ENCODE measurements around the gene LRP5. TPM values are rescaled to one million over a fixed set of nuclear protein-coding genes. Genes with fewer than 3 reads are reported as not detected.

Gene LRP5
- total RNA-seq, 1 donor from 2014 or later = 101 TPM

DNA sequence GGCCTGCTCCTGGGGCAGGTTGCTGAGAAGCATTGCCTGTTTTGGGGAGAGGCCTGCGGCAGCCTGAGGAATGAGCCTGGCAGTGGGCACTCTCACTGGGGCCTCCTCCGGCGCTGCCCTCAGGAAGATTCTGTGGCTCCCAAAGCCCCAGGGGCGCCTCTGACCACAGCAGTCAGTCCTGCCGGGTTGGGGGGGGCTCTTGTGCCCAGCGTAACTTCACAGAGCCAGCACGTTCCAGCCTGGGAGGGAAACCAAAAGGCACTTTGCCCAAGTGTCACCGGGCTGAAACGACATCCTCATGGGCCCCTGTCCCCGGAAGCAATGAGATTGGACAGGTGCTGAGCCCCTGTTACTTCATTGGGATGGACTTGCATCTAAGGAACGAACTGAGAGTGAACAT is 4.3 kb upstream of the LRP5 start:
- no peak for DNase-seq (ENCODE audit: low read depth in 2 of 2)

DNA sequence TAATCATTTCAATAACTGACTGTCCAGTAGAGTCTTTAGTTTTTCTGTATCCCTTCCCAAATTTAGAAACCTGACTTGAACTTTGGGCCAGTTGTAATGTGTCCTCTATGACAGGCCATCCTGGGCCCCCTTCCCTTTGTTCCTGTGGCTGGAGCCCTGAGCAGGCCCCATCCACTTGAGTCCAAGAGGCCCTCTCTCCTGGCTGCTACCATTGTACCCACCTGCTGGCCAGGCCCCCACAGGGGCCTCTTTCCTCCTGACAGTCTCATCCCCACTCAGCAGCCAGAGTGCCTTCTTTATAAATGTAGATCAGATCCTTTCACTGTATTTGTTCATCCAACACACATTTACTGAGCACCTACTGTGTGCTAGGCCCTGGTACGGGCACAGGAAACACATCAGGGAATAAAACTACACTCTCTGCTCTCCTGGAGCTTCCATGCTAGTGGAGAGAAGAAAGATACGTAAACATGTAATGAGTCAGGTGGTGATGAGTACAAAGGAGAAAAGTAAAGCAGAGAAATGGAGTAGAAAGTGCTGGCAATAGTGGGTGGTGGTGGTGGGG is 2.7 kb upstream of the LRP5 start:
- DNase-seq (ENCODE audit: low read depth in 2 of 2) = no peak

- DNase-seq (ENCODE audit: low read depth in 2 of 2) = no peak
Measured at GRCh38 chr11:68311160-68312116, 953 bp upstream of the LRP5 start.

DNA sequence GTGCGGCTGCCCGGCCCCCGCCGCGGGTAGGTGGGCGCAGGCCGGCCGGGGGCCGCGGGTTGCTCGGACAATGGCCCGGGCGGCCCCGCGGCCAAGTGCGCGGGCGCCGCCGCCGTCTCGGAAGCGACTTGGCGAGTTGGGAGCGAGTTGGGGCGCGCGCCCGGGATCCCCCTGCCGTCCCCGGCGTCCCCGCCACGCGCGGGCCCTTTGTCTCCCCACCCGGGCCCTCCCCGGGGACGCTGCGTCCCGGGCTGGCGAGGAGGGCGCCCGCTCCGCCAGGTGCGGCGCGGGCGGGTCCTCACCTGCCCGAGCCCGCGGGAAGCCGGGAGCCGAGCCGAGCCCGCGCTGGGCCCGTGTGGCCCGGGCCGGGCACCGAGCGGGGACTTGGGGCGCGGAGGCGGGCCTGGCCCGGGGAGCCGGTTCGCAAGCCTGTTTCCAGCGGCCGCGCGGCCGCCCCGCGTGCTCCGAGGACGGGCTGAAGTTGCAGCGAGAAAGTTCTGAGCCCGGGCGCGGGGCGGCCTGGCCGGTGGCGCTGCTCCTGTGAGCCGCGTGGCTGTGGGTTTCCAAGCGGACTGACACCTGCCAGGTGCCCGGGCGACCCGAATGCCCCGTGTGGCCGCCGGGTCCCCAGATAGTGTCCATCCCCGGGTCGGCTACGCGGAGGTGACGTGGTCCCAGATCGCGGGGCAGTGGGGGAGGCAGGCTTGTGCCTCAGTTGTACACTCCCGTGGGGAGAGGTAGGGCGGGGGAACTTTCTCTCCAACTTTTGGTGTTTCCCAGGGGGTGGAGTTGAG is 586 bp downstream of the LRP5 start:
- DNase-seq (ENCODE audit: low read depth in 2 of 2) = no peak

- peak in 1 of 2 donors; percentile 20 for DNase-seq (ENCODE audit: low read depth in 2 of 2)
Measured at GRCh38 chr11:68313574-68314202, 1.3 kb downstream of the LRP5 start.

DNA sequence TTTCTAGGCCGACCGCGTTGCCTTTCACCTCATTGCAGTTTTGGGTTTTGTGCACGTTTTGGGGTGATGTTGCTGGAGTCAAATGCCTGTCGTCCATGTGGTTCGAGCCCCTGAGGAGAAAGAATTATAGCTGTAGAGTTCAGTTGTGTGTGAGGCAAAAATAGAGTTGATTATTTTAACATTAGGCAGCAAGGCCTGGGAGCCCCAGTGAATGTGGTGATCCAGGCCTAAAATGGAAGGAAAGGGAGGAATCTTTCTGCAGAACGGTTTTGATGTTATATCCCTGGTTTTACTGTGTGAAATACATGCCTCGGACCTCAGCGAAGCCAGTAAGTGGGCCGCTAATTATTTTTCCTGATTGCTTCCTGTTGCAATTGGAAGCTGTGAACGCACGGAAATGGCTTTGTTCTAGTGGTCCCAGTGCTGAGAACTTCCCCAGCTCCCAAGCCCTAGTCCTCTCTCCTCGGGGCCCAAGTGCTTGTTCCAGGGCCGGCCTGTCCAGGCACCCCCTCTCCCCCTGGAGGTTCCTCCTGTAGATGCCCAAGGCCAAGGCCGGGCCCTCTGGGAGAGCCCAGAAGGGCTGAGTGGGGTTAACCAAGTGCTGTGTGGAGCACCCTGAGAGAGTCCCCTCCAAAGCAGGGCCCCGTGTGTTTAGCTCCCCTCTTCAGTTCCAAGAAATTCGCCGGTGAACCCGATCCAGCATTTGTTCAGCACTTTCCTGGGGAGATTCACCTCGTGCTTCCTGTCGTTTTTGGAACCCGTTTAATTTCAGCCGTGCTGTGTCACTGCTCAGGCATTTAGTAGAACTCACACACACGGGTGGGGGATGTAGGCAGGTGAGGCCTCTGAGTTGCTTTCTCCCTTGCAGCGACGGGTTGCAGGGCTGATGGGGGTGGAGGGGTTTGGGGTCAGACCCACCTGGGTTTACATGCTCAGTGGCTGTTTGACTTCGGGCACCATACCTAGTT is 2.1 kb downstream of the LRP5 start:
- DNase-seq (ENCODE audit: low read depth in 2 of 2) = peak; percentile 32 to 79

GRCh38 chr11:68315171-68315920 is 3.0 kb downstream of the LRP5 start:
- peak; percentile 59 to 94 for DNase-seq (ENCODE audit: low read depth in 2 of 2)

- no peak for DNase-seq (ENCODE audit: low read depth in 2 of 2)
Measured at GRCh38 chr11:68317147-68317785, 4.9 kb downstream of the LRP5 start.

- no peak for DNase-seq (ENCODE audit: low read depth in 2 of 2)
Measured at GRCh38 chr11:68321293-68322051, 9.1 kb downstream of the LRP5 start.

GRCh38 chr11:68322052-68322430 is 9.7 kb downstream of the LRP5 start:
- DNase-seq (ENCODE audit: low read depth in 2 of 2) = no peak

DNA sequence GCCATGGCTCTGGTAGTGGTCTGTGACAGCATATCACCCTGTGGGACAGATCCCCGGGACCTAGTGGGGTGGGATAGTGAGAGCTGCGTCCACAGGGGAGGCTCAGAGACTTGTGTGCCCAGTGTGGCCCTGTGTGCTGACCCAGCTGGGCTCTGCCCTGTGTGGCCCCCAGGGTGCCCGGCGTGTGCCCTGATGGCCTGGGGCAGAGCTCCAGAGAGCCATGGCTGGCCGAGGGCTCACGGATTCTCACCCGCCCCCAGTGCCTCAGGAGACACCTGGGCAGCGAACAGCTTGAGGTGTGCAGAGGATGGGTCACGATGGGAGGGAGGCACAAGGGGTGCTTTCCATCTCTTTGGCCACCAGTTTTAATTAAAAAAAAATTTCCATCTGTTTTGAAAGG is 11.8 kb downstream of the LRP5 start:
- no peak for DNase-seq (ENCODE audit: low read depth in 2 of 2)

DNA sequence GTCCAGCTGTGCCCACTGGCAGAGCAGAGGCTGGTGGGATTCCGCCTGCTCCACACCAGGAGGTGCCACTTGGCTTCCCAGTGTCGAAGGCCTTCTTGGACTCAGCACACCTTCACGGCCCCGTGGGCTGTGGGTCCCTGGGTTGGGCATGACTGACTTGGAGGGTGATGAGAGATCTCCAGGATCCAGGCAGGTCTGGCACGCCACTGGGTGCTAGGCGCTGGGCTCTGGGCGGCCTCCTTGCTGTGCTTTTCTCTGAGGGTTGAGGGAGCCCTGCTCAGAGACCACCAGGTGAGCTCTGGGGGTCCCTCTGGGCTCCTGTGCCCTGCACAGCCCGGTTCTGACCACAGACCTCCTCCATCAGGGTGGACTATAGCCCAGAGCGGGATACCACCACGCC is 12.3 kb downstream of the LRP5 start:
- no peak for DNase-seq (ENCODE audit: low read depth in 2 of 2)

- DNase-seq (ENCODE audit: low read depth in 2 of 2) = no peak
Measured at GRCh38 chr11:68325183-68325906, 13.0 kb downstream of the LRP5 start.

DNA sequence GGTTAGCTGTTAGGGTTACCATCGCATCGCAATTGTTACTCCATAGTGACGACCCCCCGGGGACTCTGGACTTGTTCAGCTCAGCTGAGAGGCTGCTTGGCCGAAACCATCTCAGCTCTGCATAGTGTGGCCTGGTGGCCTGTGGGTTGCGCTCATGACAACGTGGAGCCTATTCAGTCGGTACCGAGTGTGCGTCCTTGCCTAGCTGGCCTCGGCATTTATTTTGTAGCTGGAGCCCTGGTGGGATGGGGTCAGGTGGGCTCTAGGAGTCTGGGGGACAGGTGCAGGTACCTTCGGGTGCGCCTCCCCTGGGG is 13.5 kb downstream of the LRP5 start:
- DNase-seq (ENCODE audit: low read depth in 2 of 2) = no peak

DNA sequence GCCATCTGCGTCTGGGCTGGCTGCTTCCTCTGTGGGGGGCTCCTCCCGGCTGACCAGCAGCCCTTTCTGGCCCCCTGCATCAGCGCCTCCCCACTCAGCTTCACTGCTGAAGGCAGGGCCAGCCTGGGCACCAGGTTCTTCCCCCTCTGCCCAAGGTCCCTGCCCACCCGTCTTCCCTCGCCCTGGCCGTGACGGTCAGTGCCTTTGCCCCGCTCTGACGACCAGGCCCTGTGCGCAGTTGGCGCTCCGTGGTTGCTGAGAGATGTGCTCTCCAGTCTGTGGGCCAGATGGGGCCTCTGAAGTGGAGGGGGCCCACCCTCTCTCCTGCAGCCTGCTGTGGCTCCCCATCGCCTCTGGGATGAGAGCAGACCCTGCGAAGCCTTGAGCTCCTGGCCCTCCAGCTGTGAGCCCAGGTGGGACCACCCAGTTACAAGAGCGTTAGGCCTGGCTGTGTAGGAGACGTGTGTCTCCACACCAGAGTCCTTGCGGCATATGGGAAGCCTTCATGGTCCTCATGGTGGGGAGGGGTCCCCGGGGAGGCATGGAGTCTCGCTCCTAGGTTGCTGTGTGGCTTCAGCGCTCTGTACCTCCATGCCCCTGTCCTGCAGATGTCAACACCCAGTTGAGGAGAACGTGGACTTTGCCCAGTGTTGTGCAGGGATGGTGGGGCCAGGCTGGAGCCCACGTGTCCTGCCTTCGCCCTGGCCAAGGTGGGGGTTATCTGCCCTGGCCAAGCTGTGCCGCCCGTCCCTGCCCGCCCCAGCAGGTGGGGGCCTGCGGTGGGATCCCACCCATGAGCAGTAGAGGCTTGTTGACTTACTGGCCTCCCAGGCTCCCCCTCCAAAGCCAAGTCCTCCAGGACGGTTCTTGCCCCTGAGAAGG is 14.2 kb downstream of the LRP5 start:
- no peak for DNase-seq (ENCODE audit: low read depth in 2 of 2)

- DNase-seq (ENCODE audit: low read depth in 2 of 2) = no peak
Measured at GRCh38 chr11:68327586-68328370, 15.4 kb downstream of the LRP5 start.

Measured in lung microvascular endothelial cell (primary cell).